Stimulated activated CD8-positive, alpha-beta memory T cell treated with anti-CD3 and anti-CD28 coated beads, Interleukin-4, amount 100 ng/mL, for 24 hours (primary cell): ENCODE measurements around the gene MT1A.
A peak's percentile ranks its signal among the peaks of the same experiment; 100 is the strongest.
"Not testable (repeated sequence)": the region's sequence is repeated elsewhere in the genome, so short reads cannot be mapped to it uniquely, and the experiment has no call there.

Experiments
- DNase-seq: peaks from one replicate; pipeline ENCODE4 v3.0.0-alpha.2; 2020; ENCODE audit warnings: low read depth

MT1A gene

GRCh38 chr16:56610609-56611111 is 27.8 kb upstream of the MT1A start:
- DNase-seq, result no peak

DNA sequence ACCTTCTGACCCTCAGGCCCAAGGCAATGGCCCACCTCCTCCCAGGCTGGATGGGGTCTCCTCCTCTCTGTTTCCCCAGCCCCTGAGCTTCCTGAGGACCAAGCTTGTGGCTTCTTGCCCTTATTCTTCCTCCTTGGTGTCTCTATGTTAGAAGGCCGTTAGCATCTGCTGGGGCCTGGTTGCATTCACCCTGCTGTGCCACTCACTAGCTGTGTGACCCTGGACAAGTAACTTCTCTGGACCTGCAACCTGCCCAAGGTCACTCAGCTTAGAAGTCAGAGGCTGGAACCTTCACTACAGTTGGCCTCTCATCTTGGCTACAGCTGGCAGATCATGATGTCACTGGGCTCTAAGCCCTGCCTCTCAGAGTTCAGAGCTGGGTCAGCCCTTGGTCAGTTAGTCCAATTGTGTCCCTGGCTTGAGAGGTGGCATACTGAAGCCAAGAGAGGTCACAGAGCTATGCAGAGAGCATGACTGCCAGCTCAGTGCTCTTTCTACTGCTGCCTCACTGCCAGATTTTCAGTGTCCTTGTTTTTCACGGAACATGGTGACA is 27.1 kb upstream of the MT1A start:
- no peak for DNase-seq

- no peak for DNase-seq
Observed at GRCh38 chr16:56613706-56614105, 24.8 kb upstream of the MT1A start.

DNA sequence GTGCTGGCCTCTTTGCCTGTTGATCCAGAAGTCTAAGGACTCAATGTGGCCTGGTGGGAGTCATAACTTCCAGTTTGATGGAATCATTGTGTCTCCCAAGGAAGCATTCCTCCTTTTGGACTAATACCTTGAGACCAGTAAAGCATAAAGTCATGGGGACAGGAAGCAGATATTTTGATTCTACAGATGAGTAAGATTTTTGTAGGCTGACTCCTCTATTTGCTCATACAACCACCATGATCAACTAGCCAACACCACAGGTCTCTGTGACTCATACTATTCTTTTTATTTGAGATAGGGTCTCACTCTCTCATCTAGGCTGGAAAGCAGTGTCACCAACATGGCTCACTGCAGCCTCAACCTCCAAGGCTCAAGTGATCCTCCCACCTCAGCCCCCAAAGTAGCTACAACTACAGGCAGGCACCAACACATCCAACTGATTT is 23.9 kb upstream of the MT1A start:
- DNase-seq, result no peak

DNA sequence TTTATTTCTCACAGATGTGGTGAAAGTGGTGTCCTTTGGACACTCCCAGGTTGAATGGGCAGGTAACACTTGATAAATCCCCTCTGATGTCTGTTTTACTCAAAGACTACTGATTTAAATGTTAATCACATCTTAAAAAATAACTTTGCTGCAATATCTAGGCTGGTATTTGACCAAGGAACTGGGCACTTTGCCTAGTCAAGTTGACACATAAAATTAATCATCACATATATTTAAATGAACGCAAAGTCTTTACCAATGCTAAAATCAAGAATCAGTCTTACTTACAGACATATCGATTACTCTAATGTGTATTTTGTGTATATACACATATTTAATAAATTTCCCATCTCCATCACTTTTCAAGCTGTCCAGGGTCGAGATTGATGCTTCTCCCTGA is 23.1 kb upstream of the MT1A start:
- DNase-seq, result no peak

- DNase-seq, result no peak
Observed at GRCh38 chr16:56616608-56617211, 21.8 kb upstream of the MT1A start.

DNA sequence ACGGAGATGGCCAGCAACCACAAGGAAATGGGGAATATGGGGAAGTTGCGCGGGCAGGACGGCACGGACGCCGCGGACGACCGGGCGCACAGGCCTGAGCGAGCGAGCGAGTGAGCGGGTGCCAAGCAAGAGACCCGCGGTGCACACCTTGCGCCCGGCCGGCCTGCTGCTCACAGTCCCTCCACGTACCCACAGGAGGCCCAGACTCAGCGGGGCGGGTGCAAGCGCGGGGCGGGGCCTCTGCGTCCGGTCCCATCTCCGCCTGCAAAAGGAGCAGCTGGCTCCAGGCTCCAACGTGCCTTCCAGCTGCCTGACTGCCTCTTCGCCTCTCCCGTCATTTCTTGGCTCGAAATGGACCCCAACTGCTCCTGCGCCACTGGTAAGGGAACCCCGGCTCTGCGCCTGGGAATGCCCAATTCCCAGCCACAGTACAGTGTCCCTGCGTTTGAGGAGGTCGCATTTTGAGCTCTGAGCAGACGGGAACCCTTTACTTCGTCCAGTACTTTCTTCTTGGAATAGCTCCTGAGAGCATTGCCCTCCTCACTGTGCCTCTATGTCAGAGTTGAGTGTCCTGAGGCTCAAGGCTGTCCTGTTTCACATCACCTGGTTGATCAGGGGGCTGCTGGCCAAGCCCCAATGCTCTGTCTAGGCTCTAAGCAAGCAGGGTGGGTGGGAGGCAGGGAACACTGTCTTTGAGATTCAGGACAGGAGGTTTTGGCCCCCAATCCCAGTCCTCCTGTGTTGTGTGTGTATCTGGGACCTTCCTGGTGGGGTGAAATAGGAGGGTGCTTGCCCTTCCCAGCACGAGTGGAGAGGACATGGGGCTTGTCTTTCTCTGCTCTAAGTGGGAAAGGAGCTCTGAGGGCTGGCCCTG is 21.0 kb upstream of the MT1A start:
- DNase-seq, result peak; percentile 34

DNA sequence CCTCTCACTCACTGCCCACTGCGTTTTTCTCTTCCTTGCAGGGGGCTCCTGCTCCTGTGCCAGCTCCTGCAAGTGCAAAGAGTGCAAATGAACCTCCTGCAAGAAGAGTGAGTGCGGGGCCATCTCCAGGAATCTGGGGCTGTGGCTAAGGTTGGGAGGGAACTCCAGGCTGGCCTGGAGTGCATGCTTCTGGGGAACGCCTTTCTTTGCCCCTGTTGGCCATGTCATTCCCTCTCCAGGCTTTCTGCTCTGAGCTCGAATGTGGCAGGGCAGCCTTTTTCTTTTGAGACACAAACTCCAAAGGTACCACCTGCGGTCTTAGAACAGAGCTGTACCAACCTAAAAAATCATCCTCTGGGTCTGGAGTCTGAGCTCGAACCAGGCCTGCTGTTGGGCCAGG is 20.3 kb upstream of the MT1A start:
- DNase-seq, result no peak

DNA sequence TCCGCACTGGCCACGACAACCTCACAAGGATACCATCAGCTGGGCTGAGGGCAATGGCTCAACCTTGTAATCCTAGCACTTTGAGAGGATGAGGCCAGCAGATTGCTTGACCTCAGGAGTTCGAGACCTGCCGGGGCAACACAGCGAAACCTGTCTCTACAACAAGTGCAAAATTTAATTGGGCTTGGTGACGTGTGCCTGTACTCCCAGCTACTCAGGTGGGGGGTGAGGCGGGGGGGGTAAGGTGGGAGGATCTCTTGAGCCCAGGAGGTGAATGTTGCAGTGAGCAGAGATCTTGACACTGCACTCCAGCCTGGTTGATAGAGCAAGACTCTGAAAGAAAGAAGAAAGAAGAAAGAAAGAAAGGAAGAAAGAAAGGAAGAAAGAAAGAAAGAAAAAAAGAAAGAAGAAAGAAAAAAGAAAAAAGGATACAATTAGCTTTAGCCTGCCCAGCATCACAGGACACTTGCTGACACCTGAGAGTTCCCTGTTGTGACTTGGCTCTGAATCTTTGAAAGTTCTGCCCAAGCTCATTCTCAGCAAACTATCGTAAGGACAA is 18.0 kb upstream of the MT1A start:
- no peak for DNase-seq

- DNase-seq, result not testable (repeated sequence)
Observed at GRCh38 chr16:56621665-56622445, 16.6 kb upstream of the MT1A start.

DNA sequence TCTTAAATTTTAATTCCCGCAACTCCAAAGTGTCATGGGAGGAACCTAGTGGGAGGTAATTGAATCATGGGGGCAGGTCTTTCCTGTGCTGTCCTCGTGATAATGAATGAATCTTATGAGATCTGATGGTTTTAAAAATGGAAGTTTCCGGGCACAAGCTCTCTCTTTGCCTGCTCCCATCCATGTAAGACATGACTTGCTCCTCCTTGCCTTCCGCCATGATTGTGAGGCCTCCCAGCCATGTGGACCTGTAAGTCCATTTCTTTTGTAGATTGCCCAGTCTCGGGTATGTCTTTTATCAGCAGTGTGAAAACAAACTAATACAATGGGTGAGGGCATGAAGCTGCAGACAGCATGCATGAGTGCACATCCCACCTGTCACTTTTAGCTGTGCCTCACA is 15.3 kb upstream of the MT1A start:
- DNase-seq, result not testable (repeated sequence)

- DNase-seq, result no peak
Observed at GRCh38 chr16:56623637-56624036, 14.8 kb upstream of the MT1A start.

- peak; percentile 56 for DNase-seq
Observed at GRCh38 chr16:56625140-56625942, 13.1 kb upstream of the MT1A start, which contains the start of gene MT1E. Gene MT1E, plus strand, starts transcription at chr16:56625781. Its CDS starts 71 bp downstream, at chr16:56625852.

DNA sequence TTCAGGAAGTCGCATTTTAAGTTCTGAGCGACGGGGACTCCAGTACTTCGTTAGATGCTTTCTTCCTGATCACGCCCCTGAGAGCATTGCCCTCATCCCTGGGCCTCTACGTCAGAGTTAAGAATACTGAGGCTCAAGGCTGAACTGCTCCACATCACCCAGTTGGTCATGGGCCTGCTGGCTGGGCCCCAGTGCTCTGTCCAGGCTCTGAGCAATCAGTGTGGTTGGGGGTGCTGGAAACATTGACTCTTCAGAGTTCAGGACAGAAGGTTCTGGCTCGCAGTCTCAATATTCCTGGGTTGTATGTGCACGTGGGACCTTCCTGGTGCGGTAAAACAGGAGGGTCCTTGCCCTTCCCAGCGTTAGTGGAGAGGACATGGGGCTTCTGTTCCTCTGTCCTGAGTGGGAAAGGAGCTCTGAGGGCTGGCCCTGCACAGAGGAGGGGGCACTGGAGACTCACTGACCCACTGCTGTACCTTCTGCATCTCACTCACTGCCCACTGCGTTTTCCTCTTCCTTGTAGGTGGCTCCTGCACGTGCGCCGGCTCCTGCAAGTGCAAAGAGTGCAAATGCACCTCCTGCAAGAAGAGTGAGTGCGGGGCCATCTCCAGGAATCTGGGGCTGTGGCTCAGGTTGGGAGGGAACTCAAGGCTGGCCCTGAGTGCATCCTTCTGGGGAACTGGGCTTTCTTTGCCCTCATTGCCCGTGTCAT is 12.4 kb upstream of the MT1A start:
- DNase-seq, result no peak

DNA sequence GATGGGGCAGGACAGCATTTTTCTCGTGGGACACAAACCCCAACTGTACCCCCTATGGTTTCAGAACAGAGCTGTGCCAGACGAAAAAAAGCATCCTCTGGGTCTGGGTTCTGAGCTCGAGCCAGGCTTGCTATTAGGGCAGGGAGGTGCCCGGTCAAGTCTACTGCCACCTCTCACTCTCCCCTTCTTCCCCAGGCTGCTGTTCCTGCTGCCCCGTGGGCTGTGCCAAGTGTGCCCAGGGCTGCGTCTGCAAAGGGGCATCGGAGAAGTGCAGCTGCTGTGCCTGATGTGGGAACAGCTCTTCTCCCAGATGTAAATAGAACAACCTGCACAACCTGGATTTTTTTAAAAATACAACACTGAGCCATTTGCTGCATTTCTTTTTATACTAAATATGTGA is 11.8 kb upstream of the MT1A start:
- no peak for DNase-seq

- no peak for DNase-seq
Observed at GRCh38 chr16:56628486-56629350, 9.7 kb upstream of the MT1A start.

DNA sequence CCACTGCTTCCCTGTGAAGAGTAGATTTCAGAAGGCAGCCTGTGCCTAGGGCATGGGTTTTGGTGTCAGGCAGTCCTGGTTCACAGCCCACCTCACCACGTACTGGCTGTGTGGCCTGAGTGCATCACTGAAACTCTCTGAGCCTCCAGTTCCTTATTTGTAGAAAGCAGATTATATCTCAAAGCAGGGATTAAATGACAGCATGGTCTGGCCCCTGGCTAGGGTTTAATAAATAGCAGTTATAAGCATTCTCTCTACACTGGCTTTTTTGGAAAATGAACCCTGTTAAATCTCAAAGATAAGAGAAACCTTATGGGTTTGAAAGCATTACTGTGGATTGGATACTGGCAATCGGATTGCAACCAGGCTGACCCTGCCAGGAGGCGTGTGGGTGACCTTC is 8.9 kb upstream of the MT1A start:
- DNase-seq, result no peak

DNA sequence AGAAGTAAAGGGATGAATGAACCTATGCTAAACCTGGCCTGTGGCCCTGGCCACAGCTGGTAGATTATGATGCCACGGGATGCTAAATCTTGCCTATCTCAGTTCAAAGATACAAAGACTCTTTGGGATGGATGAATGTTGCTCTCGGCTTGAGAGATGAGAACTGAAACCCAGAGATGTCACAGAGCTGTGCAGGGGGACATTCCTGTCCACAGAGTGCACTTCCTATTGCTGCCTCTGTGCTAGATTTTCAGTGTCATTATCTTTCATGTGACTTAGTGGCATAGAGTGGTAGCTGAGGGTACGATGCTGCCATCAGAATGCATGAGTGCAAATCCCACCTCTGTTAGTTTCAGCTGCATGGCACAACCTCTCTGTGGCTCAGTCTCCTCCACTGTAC is 8.3 kb upstream of the MT1A start:
- DNase-seq, result no peak

DNA sequence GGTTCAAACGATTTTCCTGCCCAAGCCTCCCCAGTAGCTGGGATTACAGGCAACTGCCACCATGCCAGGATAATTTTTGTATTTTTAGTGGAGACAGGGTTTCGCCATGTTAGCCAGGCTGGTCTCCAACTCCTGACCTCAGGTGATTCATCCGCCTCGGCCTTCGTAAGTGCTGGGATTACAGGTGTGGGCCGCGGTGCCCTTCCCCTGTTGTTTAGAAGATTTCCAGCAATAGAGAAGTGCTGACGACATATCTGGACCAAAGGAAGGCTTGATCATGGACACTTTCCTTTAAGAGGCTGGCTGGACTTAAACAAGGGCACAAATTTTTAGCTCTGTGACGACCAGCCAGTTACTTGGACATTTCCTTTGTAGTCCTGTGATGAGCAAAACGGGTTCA is 7.3 kb upstream of the MT1A start:
- no peak for DNase-seq

GRCh38 chr16:56631832-56632155 is 6.7 kb upstream of the MT1A start:
- DNase-seq, result no peak
